Measurements from ENCODE around the gene RGS9.

RGS9 gene

GRCh38 chr17:65131240-65131639 lies 5.9 kb upstream of the RGS9 start:
- Histone ChIP-seq H3K79me2 (no peaks in the 10 kb centered on the region), H3K36me3 (ENCODE audit: control insufficient read depth, insufficient read depth, low read length) (no peaks in the 10 kb centered on the region), H3K27ac (no peak overlapping the region), H3K4me2 (ENCODE audit: low read length) (no peak overlapping the region), H3K27me3 (ENCODE audit: control insufficient read depth, insufficient read depth, low read length) (no peaks in the 10 kb centered on the region), H2AFZ (no peak overlapping the region), H3K9ac (no peak overlapping the region), H3K4me1 (no peaks in the 10 kb centered on the region), H3K4me3 (ENCODE audit: low read depth, low read length) (no peak overlapping the region), H3K9me3 (ENCODE audit: control insufficient read depth, low read length) (no peaks in the 10 kb centered on the region)
- no peak for TF ChIP-seq CTCF (IDR thresholded peaks at IDR 0.05)

- H3K9me3 ChIP-seq (ENCODE audit: control insufficient read depth, low read length): no peaks in the 10 kb centered on the region
Observed at GRCh38 chr17:65131946-65132345, 5.2 kb upstream of the RGS9 start.

GRCh38 chr17:65134035-65134434 lies 3.1 kb upstream of the RGS9 start:
- no peak for TF ChIP-seq CTCF (IDR thresholded peaks at IDR 0.05)
- no peaks in the 10 kb centered on the region for H3K79me2 ChIP-seq
- H3K9me3 ChIP-seq (ENCODE audit: control insufficient read depth, low read length): no peaks in the 10 kb centered on the region
- peaks cover 7% of the 10 kb centered on the region for H3K4me1 ChIP-seq
- H3K27me3 ChIP-seq (ENCODE audit: control insufficient read depth, insufficient read depth, low read length): no peaks in the 10 kb centered on the region
- no peaks in the 10 kb centered on the region for H3K36me3 ChIP-seq (ENCODE audit: control insufficient read depth, insufficient read depth, low read length)
- H3K4me2 ChIP-seq (ENCODE audit: low read length): no peak overlapping the region
- H3K27ac ChIP-seq: no peak overlapping the region
- H3K9ac ChIP-seq: no peak overlapping the region
- H3K4me3 ChIP-seq (ENCODE audit: low read depth, low read length): no peak overlapping the region
- no peak overlapping the region for H2AFZ ChIP-seq

More at GRCh38 chr17:65131946-65132345, 5.2 kb upstream of the RGS9 start:
- no peak overlapping the region for H2AFZ ChIP-seq
- H3K27ac ChIP-seq: no peak overlapping the region
- TF ChIP-seq CTCF (IDR thresholded peaks at IDR 0.05): no peak
- no peaks in the 10 kb centered on the region for H3K79me2 ChIP-seq
- no peaks in the 10 kb centered on the region for H3K36me3 ChIP-seq (ENCODE audit: control insufficient read depth, insufficient read depth, low read length)
- no peak overlapping the region for H3K9ac ChIP-seq
- H3K27me3 ChIP-seq (ENCODE audit: control insufficient read depth, insufficient read depth, low read length): no peaks in the 10 kb centered on the region
- H3K4me1 ChIP-seq: no peaks in the 10 kb centered on the region
- no peak overlapping the region for H3K4me3 ChIP-seq (ENCODE audit: low read depth, low read length)
- no peak overlapping the region for H3K4me2 ChIP-seq (ENCODE audit: low read length)

- H3K9me3 ChIP-seq (ENCODE audit: control insufficient read depth, low read length): no peaks in the 10 kb centered on the region
- TF ChIP-seq CTCF (IDR thresholded peaks at IDR 0.05): no peak
- H2AFZ ChIP-seq: no peak overlapping the region
- H3K4me2 ChIP-seq (ENCODE audit: low read length): no peak overlapping the region
- no peaks in the 10 kb centered on the region for H3K79me2 ChIP-seq
- H3K4me1 ChIP-seq: peaks cover 7% of the 10 kb centered on the region
- H3K27me3 ChIP-seq (ENCODE audit: control insufficient read depth, insufficient read depth, low read length): no peaks in the 10 kb centered on the region
- no peak overlapping the region for H3K4me3 ChIP-seq (ENCODE audit: low read depth, low read length)
- no peak overlapping the region for H3K27ac ChIP-seq
- H3K9ac ChIP-seq: no peak overlapping the region
- H3K36me3 ChIP-seq (ENCODE audit: control insufficient read depth, insufficient read depth, low read length): no peaks in the 10 kb centered on the region
Observed at GRCh38 chr17:65139101-65139764, 2.1 kb downstream of the RGS9 start.

GRCh38 chr17:65142247-65142646 lies 5.1 kb downstream of the RGS9 start:
- Histone ChIP-seq H3K9me3 (ENCODE audit: control insufficient read depth, low read length) (no peaks in the 10 kb centered on the region), H3K4me2 (ENCODE audit: low read length) (no peak overlapping the region), H3K4me3 (ENCODE audit: low read depth, low read length) (no peak overlapping the region), H3K27me3 (ENCODE audit: control insufficient read depth, insufficient read depth, low read length) (no peaks in the 10 kb centered on the region), H3K4me1 (peaks cover 20% of the 10 kb centered on the region), H3K27ac (no peak overlapping the region), H2AFZ (no peak overlapping the region), H3K79me2 (no peaks in the 10 kb centered on the region), H3K36me3 (ENCODE audit: control insufficient read depth, insufficient read depth, low read length) (no peaks in the 10 kb centered on the region), H3K9ac (no peak overlapping the region)
- TF ChIP-seq CTCF (IDR thresholded peaks at IDR 0.05): no peak

All from parathyroid adenoma (tissue), 2 donors.